ENCODE results near the gene ATOH8.

Gene ATOH8

GRCh38 chr2:85771486-85771885 lies 17.7 kb downstream of the ATOH8 start:
- DNase-seq: peak in 1 of 2 donors; percentile 70
- Histone ChIP-seq H3K23ac (ENCODE audit: low read length) (no peak overlapping the region), H4K91ac (ENCODE audit: low read depth, low read length) (peak overlapping the region; percentile 86), H3K27me3 (ENCODE audit: insufficient read depth, low read length) (no peaks in the 10 kb centered on the region), H3K4me2 (ENCODE audit: low read length) (peak overlapping the region; percentile 24), H3K79me1 (ENCODE audit: low read length) (peaks cover 15% of the 10 kb centered on the region), H3K9ac (ENCODE audit: low read length) (no peak overlapping the region), H3K14ac (ENCODE audit: low read length) (no peak overlapping the region), H2AK5ac (ENCODE audit: low read length) (peak overlapping the region; percentile 1), H4K12ac (ENCODE audit: low read depth, low read length) (no peak overlapping the region), H3K18ac (ENCODE audit: low read length) (no peak overlapping the region), H3K79me2 (ENCODE audit: control insufficient read depth, insufficient read depth, low read length, poor library complexity) (peaks cover 1% of the 10 kb centered on the region), H2BK120ac (ENCODE audit: insufficient read depth, low read length, poor library complexity) (peak overlapping the region; percentile 61), H2BK5ac (ENCODE audit: low read depth, low read length, poor library complexity) (no peak overlapping the region), H3K36me3 (ENCODE audit: control insufficient read depth in 1 of 2, insufficient read depth in 2 of 2, low read length in 2 of 2) (no peaks in the 10 kb centered on the region), H3K9me3 (ENCODE audit: insufficient read depth, low read depth, low read length) (no peaks in the 10 kb centered on the region), H3K4ac (ENCODE audit: low read depth, low read length) (no peak overlapping the region), H3K4me1 (ENCODE audit: control insufficient read depth in 1 of 2, insufficient read depth in 2 of 2, low read length in 2 of 2) (peaks cover 46 to 53% of the 10 kb centered on the region in 2 experiments), H2AFZ (ENCODE audit: insufficient read depth, low read length, poor library complexity) (no peak overlapping the region), H2BK12ac (ENCODE audit: low read length) (peak overlapping the region; percentile 46), H4K8ac (ENCODE audit: low read depth, low read length) (no peak overlapping the region), H3K27ac (ENCODE audit: low read depth, low read length) (peak overlapping the region; percentile 72), H3K4me3 (ENCODE audit: low read depth, low read length) (no peak overlapping the region)
- WGBS (ENCODE audit: extremely low coverage, insufficient coverage, insufficient read length): no CpG with 5 or more reads among the region's 4 CpGs

- Histone ChIP-seq H3K18ac (ENCODE audit: low read length) (peak overlapping the region; percentile 41), H4K8ac (ENCODE audit: low read depth, low read length) (peak overlapping the region; percentile 62), H2AK5ac (ENCODE audit: low read length) (no peak overlapping the region), H2BK5ac (ENCODE audit: low read depth, low read length, poor library complexity) (no peak overlapping the region), H3K23ac (ENCODE audit: low read length) (no peak overlapping the region), H3K14ac (ENCODE audit: low read length) (peak overlapping the region; percentile 49), H2BK12ac (ENCODE audit: low read length) (peak overlapping the region; percentile 46), H3K27ac (ENCODE audit: low read depth, low read length) (peak overlapping the region; percentile 72), H3K27me3 (ENCODE audit: insufficient read depth, low read length) (no peaks in the 10 kb centered on the region), H2BK120ac (ENCODE audit: insufficient read depth, low read length, poor library complexity) (peak overlapping the region; percentile 61), H3K79me1 (ENCODE audit: low read length) (peaks cover 15% of the 10 kb centered on the region), H2AFZ (ENCODE audit: insufficient read depth, low read length, poor library complexity) (peak overlapping the region; percentile 32), H3K9me3 (ENCODE audit: insufficient read depth, low read depth, low read length) (no peaks in the 10 kb centered on the region), H3K4me1 (ENCODE audit: control insufficient read depth in 1 of 2, insufficient read depth in 2 of 2, low read length in 2 of 2) (peaks cover 44 to 51% of the 10 kb centered on the region in 2 experiments), H3K79me2 (ENCODE audit: control insufficient read depth, insufficient read depth, low read length, poor library complexity) (peaks cover 1% of the 10 kb centered on the region), H3K4me2 (ENCODE audit: low read length) (peak overlapping the region; percentile 24), H4K12ac (ENCODE audit: low read depth, low read length) (no peak overlapping the region), H3K9ac (ENCODE audit: low read length) (no peak overlapping the region), H4K91ac (ENCODE audit: low read depth, low read length) (peak overlapping the region; percentile 86), H3K36me3 (ENCODE audit: control insufficient read depth in 1 of 2, insufficient read depth in 2 of 2, low read length in 2 of 2) (no peaks in the 10 kb centered on the region), H3K4me3 (ENCODE audit: low read depth, low read length) (no peak overlapping the region), H3K4ac (ENCODE audit: low read depth, low read length) (peak overlapping the region; percentile 39)
- peak; percentile 95 to 96 for DNase-seq
- no CpG with 5 or more reads among the region's 37 CpGs for WGBS (ENCODE audit: extremely low coverage, insufficient coverage, insufficient read length)
Measured at GRCh38 chr2:85772019-85772745, 18.4 kb downstream of the ATOH8 start.

- peak overlapping the region; percentile 11 for H3K14ac ChIP-seq (ENCODE audit: low read length)
- no CpG with 5 or more reads among the region's 16 CpGs for WGBS (ENCODE audit: extremely low coverage, insufficient coverage, insufficient read length)
Measured at GRCh38 chr2:85772841-85773491, 19.2 kb downstream of the ATOH8 start.

GRCh38 chr2:85773692-85774091 lies 19.9 kb downstream of the ATOH8 start:
- peak overlapping the region; percentile 10 for H4K8ac ChIP-seq (ENCODE audit: low read depth, low read length)
- no peak overlapping the region for H2BK12ac ChIP-seq (ENCODE audit: low read length)
- H3K4ac ChIP-seq (ENCODE audit: low read depth, low read length): no peak overlapping the region
- no peaks in the 10 kb centered on the region for H3K9me3 ChIP-seq (ENCODE audit: insufficient read depth, low read depth, low read length)
- H3K4me2 ChIP-seq (ENCODE audit: low read length): no peak overlapping the region
- no peak overlapping the region for H2AK5ac ChIP-seq (ENCODE audit: low read length)
- H4K91ac ChIP-seq (ENCODE audit: low read depth, low read length): peak overlapping the region; percentile 41
- H3K4me1 ChIP-seq (ENCODE audit: control insufficient read depth in 1 of 2, insufficient read depth in 2 of 2, low read length in 2 of 2): peaks cover 34 to 40% of the 10 kb centered on the region in 2 experiments
- no peak for DNase-seq
- no CpG with 5 or more reads among the region's 6 CpGs for WGBS (ENCODE audit: extremely low coverage, insufficient coverage, insufficient read length)
- H2AFZ ChIP-seq (ENCODE audit: insufficient read depth, low read length, poor library complexity): no peak overlapping the region
- H3K27me3 ChIP-seq (ENCODE audit: insufficient read depth, low read length): no peaks in the 10 kb centered on the region
- H3K9ac ChIP-seq (ENCODE audit: low read length): no peak overlapping the region
- H3K79me1 ChIP-seq (ENCODE audit: low read length): peaks cover 15% of the 10 kb centered on the region
- H3K23ac ChIP-seq (ENCODE audit: low read length): no peak overlapping the region
- H3K18ac ChIP-seq (ENCODE audit: low read length): no peak overlapping the region
- no peak overlapping the region for H3K4me3 ChIP-seq (ENCODE audit: low read depth, low read length)
- H3K27ac ChIP-seq (ENCODE audit: low read depth, low read length): peak overlapping the region; percentile 73
- no peaks in the 10 kb centered on the region for H3K36me3 ChIP-seq (ENCODE audit: control insufficient read depth in 1 of 2, insufficient read depth in 2 of 2, low read length in 2 of 2)
- H2BK120ac ChIP-seq (ENCODE audit: insufficient read depth, low read length, poor library complexity): peak overlapping the region; percentile 14
- no peak overlapping the region for H3K14ac ChIP-seq (ENCODE audit: low read length)
- no peak overlapping the region for H4K12ac ChIP-seq (ENCODE audit: low read depth, low read length)
- peaks cover 1% of the 10 kb centered on the region for H3K79me2 ChIP-seq (ENCODE audit: control insufficient read depth, insufficient read depth, low read length, poor library complexity)
- H2BK5ac ChIP-seq (ENCODE audit: low read depth, low read length, poor library complexity): no peak overlapping the region

More at GRCh38 chr2:85772841-85773491, 19.2 kb downstream of the ATOH8 start:
- Histone ChIP-seq H3K36me3 (ENCODE audit: control insufficient read depth in 1 of 2, insufficient read depth in 2 of 2, low read length in 2 of 2) (no peaks in the 10 kb centered on the region), H3K9me3 (ENCODE audit: insufficient read depth, low read depth, low read length) (no peaks in the 10 kb centered on the region), H3K27ac (ENCODE audit: low read depth, low read length) (peak overlapping the region; percentile 73), H2AFZ (ENCODE audit: insufficient read depth, low read length, poor library complexity) (no peak overlapping the region), H3K79me2 (ENCODE audit: control insufficient read depth, insufficient read depth, low read length, poor library complexity) (peaks cover 1% of the 10 kb centered on the region), H2BK120ac (ENCODE audit: insufficient read depth, low read length, poor library complexity) (peak overlapping the region; percentile 8), H4K12ac (ENCODE audit: low read depth, low read length) (no peak overlapping the region), H3K9ac (ENCODE audit: low read length) (no peak overlapping the region), H4K91ac (ENCODE audit: low read depth, low read length) (peak overlapping the region; percentile 41), H2AK5ac (ENCODE audit: low read length) (peak overlapping the region; percentile 6), H2BK12ac (ENCODE audit: low read length) (peak overlapping the region; percentile 34), H3K27me3 (ENCODE audit: insufficient read depth, low read length) (no peaks in the 10 kb centered on the region), H3K4me3 (ENCODE audit: low read depth, low read length) (no peak overlapping the region), H3K4me2 (ENCODE audit: low read length) (peak overlapping the region; percentile 11), H3K23ac (ENCODE audit: low read length) (no peak overlapping the region), H4K8ac (ENCODE audit: low read depth, low read length) (peak overlapping the region; percentile 10), H2BK5ac (ENCODE audit: low read depth, low read length, poor library complexity) (peak overlapping the region; percentile 71), H3K4ac (ENCODE audit: low read depth, low read length) (no peak overlapping the region), H3K18ac (ENCODE audit: low read length) (peak overlapping the region; percentile 33), H3K4me1 (ENCODE audit: control insufficient read depth in 1 of 2, insufficient read depth in 2 of 2, low read length in 2 of 2) (peaks cover 40 to 48% of the 10 kb centered on the region in 2 experiments), H3K79me1 (ENCODE audit: low read length) (peaks cover 15% of the 10 kb centered on the region)
- DNase-seq: no peak
